Measurements from ENCODE around the gene SLC7A5.

DNA sequence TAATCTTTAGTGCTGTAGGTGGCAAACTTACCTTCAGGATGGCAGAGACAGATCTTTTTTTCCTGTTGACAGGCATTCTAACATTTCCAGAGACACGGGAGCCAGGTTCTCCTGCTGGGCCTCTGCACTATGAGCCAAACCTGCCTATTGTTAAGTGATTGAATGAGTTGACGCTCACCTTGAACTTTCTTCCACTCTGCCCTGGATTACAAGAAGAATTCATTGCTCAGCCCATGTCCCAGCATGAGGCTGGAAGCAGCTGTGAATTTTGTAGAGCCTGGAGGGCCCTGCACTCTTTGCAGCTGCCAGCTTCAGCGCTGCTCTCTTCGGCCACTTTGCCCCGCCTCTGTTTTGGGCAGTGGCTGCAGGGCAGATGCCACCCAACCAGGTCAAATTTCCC, 9.4 kb upstream of the SLC7A5 start:
- TF ChIP-seq, protein P1, sequence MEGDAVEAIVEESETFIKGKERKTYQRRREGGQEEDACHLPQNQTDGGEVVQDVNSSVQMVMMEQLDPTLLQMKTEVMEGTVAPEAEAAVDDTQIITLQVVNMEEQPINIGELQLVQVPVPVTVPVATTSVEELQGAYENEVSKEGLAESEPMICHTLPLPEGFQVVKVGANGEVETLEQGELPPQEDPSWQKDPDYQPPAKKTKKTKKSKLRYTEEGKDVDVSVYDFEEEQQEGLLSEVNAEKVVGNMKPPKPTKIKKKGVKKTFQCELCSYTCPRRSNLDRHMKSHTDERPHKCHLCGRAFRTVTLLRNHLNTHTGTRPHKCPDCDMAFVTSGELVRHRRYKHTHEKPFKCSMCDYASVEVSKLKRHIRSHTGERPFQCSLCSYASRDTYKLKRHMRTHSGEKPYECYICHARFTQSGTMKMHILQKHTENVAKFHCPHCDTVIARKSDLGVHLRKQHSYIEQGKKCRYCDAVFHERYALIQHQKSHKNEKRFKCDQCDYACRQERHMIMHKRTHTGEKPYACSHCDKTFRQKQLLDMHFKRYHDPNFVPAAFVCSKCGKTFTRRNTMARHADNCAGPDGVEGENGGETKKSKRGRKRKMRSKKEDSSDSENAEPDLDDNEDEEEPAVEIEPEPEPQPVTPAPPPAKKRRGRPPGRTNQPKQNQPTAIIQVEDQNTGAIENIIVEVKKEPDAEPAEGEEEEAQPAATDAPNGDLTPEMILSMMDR (IDR thresholded peaks at IDR 0.05): no peak
- no peak for TF ChIP-seq POLR2A (IDR thresholded peaks at IDR 0.05)
- no peak for TF ChIP-seq POLR2AphosphoS5 (IDR thresholded peaks at IDR 0.05)
- no peak for TF ChIP-seq EP300 (IDR thresholded peaks at IDR 0.05)
